Upper lobe of left lung (tissue), 6 donors: Measurements from ENCODE around the gene UGT1A5. TPM values are rescaled to one million over a fixed set of nuclear protein-coding genes. Genes with fewer than 3 reads are reported as not detected.

Source experiments
- ATAC-seq, 2 donors: fragments of 200-7000 bp; cut with Tn5 transposase; one replicate each; pipeline ENCODE4 v1.9.1; 2022; ENCODE audit warnings: mild to moderate bottlenecking in 2 of 2, moderate library complexity in 2 of 2; ENCODE audit not compliant: low FRiP score in 2 of 2
- DNase-seq, 2 donors: peaks; one replicate each; pipeline ENCODE4 v3.0.0-alpha.2; 2019 to 2020
- H3K27ac ChIP-seq, 4 donors: fragments of 200-600 bp; sonication (generic); one replicate each; pipeline ENCODE4 v1.5.1; 2016 to 2019
- H3K27me3 ChIP-seq, 4 donors: fragments of 200-600 bp; sonication (generic); one replicate each; pipeline ENCODE4 v1.5.1; 2017 to 2019
- H3K36me3 ChIP-seq, 4 donors: fragments of 200-600 bp; sonication (generic); one replicate each; pipeline ENCODE4 v1.5.1; 2016 to 2019
- H3K4me1 ChIP-seq, 4 donors: fragments of 200-600 bp; sonication (generic); one replicate each; pipeline ENCODE4 v1.5.1; 2018 to 2019
- H3K4me3 ChIP-seq, 4 donors: fragments of 200-600 bp; sonication (generic); one replicate each; pipeline ENCODE4 v1.5.1; 2017 to 2019; ENCODE audit warnings: mild to moderate bottlenecking in 2 of 4, moderate library complexity in 1 of 4
- H3K9me3 ChIP-seq, 4 donors: fragments of 200-600 bp; sonication (generic); one replicate each; pipeline ENCODE4 v1.5.1; 2018 to 2019
- EP300 ChIP-seq, 4 donors: sonication (generic); formaldehyde crosslinking; IDR thresholded peaks; one replicate each; pipeline ENCODE4 v1.5.1; 2017; ENCODE audit warnings: antibody characterized with exemption in 4 of 4, control low read depth in 2 of 4
- POLR2A ChIP-seq, 4 donors: fragments of 450-650 bp; IDR thresholded peaks; one replicate each; pipeline ENCODE4 v1.5.1; 2016 to 2017; ENCODE audit warnings: antibody characterized with exemption in 4 of 4, mild to moderate bottlenecking in 2 of 4
- POLR2AphosphoS5 ChIP-seq, 2 donors: sonication (generic); formaldehyde crosslinking; IDR thresholded peaks; one replicate each; pipeline ENCODE4 v1.5.1; 2017; ENCODE audit warnings: antibody characterized with exemption in 2 of 2
- WGBS, 2 donors: methylation state at CpG; one replicate each; pipeline ENCODE4 v1.1.5; 2017 to 2018; 5-methylcytosine and 5-hydroxymethylcytosine counted together
- total RNA-seq, 6 donors: library from RNA; depleted of rRNA in 4 of 6; stranded (reverse); fragments of >200 nt in 4 of 6; gene quantifications; one replicate each; pipeline versions ENCODE4 v1.1.0 to v1.2.1, GENCODE V29; 2016 to 2021
- TF ChIP-seq, protein P1 (sequence below), 6 experiments: fragments of 450-650 bp in 4 of 6; fragments of 200-600 bp in 2 of 6; sonication (generic) in 2 of 6; IDR thresholded peaks; one replicate each; pipeline ENCODE4 v1.5.1; 2016 to 2019; ENCODE audit warnings: antibody characterized with exemption in 6 of 6
- donor health status: DM: no; HTN: no; CAD: no; lungs with moderate emphysema.
- donor health status: DM: no; HTN: yes; CAD: no; lungs with severe emphysema.

UGT1A5 gene
- total RNA-seq, 6 donors from 2014 or later, result 1.0 TPM; not detected in 5

DNA sequence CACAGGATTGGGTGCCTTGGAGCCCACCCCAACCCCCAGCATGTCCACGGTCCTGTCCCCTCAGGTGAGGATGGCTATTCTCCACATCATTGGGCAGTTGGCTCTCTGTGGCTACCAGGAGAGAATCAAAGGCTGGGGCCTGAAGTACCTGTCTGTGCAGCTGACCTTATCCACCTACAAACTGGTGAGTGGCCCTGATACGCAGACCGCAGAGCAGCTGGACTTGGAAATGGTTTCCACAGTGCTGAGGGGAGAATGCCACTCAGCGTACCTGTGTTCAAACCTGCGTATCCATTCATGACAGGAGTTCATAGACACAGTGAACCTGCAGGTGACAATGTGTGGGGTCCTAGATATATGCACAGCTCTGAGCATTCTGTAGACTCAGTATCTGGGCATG is 87.0 kb downstream of the UGT1A5 start:
- no peaks in the 10 kb centered on the region for H3K27me3 ChIP-seq
- DNase-seq (no peak), ATAC-seq (no peak)
- 43 to 46% methylated on average over 4 to 5 of the region's 5 CpGs for WGBS, 2 donors
- no peak overlapping the region for H3K27ac ChIP-seq
- no peaks in the 10 kb centered on the region for H3K9me3 ChIP-seq
- no peaks in the 10 kb centered on the region for H3K4me1 ChIP-seq
- no peak overlapping the region for H3K4me3 ChIP-seq
- no peak for TF ChIP-seq POLR2AphosphoS5 (IDR thresholded peaks at IDR 0.05)
- H3K36me3 ChIP-seq, result no peaks in the 10 kb centered on the region

DNA sequence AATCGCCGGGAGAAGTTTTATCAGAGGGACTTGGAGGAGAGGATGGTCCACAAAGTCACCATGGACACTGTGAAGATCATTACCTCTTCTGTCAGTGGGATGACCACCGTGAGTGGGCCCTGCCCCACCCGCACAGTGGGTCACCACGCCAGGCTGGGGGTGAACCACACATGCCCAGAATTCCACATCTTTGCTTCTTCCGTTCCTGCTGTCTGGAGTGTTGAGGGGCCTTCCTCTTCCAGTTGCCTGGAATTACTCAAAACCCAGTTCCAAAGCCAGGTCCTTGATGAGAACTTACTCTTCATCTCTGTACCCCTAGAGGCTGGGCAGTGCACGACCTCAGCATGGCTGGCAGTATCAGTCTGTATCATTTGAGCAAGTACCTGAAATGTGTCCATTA is 87.5 kb downstream of the UGT1A5 start:
- DNase-seq (no peak), ATAC-seq (no peak)
- Histone ChIP-seq H3K27me3 (no peaks in the 10 kb centered on the region), H3K4me1 (no peaks in the 10 kb centered on the region), H3K27ac (no peak overlapping the region), H3K4me3 (no peak overlapping the region), H3K36me3 (no peaks in the 10 kb centered on the region), H3K9me3 (no peaks in the 10 kb centered on the region)
- TF ChIP-seq POLR2A (IDR thresholded peaks at IDR 0.05), result no peak
- no peak for TF ChIP-seq EP300 (IDR thresholded peaks at IDR 0.05)
- TF ChIP-seq, protein P1, sequence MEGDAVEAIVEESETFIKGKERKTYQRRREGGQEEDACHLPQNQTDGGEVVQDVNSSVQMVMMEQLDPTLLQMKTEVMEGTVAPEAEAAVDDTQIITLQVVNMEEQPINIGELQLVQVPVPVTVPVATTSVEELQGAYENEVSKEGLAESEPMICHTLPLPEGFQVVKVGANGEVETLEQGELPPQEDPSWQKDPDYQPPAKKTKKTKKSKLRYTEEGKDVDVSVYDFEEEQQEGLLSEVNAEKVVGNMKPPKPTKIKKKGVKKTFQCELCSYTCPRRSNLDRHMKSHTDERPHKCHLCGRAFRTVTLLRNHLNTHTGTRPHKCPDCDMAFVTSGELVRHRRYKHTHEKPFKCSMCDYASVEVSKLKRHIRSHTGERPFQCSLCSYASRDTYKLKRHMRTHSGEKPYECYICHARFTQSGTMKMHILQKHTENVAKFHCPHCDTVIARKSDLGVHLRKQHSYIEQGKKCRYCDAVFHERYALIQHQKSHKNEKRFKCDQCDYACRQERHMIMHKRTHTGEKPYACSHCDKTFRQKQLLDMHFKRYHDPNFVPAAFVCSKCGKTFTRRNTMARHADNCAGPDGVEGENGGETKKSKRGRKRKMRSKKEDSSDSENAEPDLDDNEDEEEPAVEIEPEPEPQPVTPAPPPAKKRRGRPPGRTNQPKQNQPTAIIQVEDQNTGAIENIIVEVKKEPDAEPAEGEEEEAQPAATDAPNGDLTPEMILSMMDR (IDR thresholded peaks at IDR 0.05), result no peak
- no peak for TF ChIP-seq POLR2AphosphoS5 (IDR thresholded peaks at IDR 0.05)
- WGBS, 2 donors, result 87 to 91% methylated on average over 4 to 7 of the region's 7 CpGs

DNA sequence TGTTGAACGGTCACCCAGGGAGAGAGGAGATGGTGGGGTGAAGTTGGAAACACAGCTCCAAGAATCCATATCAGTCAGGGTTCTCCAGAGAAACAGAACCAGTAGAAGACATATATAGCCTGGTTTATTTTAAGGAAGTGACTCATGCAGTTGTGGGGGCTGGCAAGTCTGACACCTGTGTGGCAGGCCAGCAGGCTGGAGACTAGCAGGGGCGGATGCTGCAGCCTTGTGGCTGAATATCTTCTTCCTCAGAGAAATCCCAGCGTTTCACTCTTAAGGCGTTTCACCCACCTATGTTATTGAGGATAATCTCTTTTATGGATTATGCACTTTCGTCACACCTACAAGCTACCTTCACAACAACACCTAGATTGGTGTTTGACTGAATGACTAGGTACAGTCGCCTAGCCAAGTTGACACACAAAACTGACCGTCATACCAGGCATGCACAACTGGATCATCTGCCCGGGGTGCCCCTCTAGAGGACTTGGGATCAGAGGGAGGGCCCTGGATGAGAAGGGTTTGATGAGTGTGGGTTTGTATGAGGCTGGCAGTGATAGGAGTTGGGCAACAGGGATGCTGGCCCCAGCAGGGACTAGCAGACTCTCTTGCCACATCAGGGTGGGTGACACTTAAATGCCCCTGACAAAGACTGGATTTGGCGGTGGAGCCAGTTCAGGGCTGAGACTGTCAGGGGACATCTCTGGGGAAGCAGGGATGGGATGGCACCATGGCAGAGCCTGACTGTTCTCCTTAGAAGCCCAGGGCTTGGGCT is 88.8 kb downstream of the UGT1A5 start:
- DNase-seq, result no peak
- WGBS, 2 donors, result 76 to 79% methylated on average over 9 of the region's 9 CpGs
- no peak for ATAC-seq

DNA sequence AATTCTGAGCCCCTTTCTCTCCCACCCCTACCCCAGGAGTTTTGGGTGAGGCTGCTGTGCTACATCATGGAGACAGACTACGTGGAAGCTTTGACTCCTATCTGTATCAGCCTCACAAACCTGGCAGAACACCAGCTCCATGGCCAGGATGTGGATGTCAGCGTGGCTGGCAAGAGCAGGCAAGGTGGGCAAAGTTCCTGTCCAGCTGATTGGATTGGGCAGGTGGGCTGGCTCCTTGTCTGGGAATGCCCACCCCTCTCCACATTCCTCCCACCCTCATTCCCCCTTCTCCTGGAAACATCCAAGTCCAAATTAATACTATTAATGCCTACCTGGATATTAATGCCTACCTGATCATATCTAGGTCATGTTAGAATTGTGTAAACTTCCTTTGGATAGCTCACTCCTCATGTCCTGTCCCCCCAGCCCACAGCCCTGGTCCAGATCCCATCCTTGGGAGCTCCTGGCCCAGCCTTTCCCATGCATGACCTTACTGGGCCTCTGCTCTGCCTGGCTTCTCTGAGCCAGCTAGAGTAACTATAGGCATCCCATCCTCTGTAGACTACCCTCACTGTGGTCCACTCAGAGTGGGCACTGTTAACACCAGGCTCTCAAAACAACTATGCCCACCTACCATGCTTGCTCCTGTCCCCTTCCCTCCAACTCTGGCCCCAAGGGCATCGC is 89.6 kb downstream of the UGT1A5 start:
- H3K9me3 ChIP-seq, result no peaks in the 10 kb centered on the region
- no peak overlapping the region for H3K27ac ChIP-seq
- no peaks in the 10 kb centered on the region for H3K36me3 ChIP-seq
- no peaks in the 10 kb centered on the region for H3K4me1 ChIP-seq
- DNase-seq, result no peak
- WGBS, 2 donors, result 61 to 81% methylated on average over 3 of the region's 3 CpGs
- no peak overlapping the region for H3K4me3 ChIP-seq
- TF ChIP-seq EP300 (IDR thresholded peaks at IDR 0.05) (no peak), POLR2A (IDR thresholded peaks at IDR 0.05) (no peak), POLR2AphosphoS5 (IDR thresholded peaks at IDR 0.05) (no peak)
- TF ChIP-seq, protein P1 (IDR thresholded peaks at IDR 0.05), result no peak
- H3K27me3 ChIP-seq, result no peaks in the 10 kb centered on the region
- ATAC-seq, result no peak

More for the DNA sequence above, 88.8 kb downstream of the UGT1A5 start:
- Histone ChIP-seq H3K4me3 (no peak overlapping the region), H3K9me3 (no peaks in the 10 kb centered on the region), H3K4me1 (no peaks in the 10 kb centered on the region), H3K27me3 (no peaks in the 10 kb centered on the region), H3K27ac (no peak overlapping the region), H3K36me3 (no peaks in the 10 kb centered on the region)
- no peak for TF ChIP-seq POLR2A (IDR thresholded peaks at IDR 0.05)
- no peak for TF ChIP-seq EP300 (IDR thresholded peaks at IDR 0.05)
- TF ChIP-seq POLR2AphosphoS5 (IDR thresholded peaks at IDR 0.05), result no peak
- TF ChIP-seq, protein P1 (IDR thresholded peaks at IDR 0.05), result no peak

DNA sequence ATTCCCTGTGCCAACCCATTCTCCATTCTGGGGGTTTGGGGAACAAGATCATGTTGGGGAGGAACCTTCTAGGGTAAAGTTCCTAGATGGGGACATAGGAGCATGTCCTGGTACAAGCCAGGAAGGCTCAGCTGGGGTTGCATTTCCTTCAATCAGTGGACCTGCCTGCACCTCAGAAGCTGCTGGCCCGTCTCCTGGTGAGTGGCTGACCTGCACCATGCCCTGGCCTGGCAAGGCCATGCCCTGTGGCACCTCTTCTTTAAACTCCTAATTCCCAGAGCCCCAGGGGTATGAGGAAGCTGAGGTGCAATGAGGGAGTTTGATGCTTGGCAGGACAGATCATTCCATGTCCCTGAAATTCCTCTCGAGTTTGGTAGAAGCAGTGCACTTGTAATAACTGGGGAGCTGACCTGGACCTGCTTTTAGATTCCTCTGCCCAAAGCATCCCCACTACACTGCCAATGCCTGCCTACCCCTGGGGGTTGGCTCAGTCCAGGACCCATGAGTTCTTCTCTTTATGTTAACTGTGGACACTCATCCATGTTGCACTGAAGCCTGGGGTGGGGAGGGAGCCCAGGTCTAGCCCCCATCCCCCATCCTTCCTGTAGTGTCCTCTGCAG is 90.7 kb downstream of the UGT1A5 start:
- ATAC-seq, result no peak
- no peaks in the 10 kb centered on the region for H3K4me1 ChIP-seq
- no peak for DNase-seq
- H3K9me3 ChIP-seq, result no peaks in the 10 kb centered on the region
- no peaks in the 10 kb centered on the region for H3K36me3 ChIP-seq
- TF ChIP-seq POLR2AphosphoS5 (IDR thresholded peaks at IDR 0.05) (no peak), POLR2A (IDR thresholded peaks at IDR 0.05) (no peak), EP300 (IDR thresholded peaks at IDR 0.05) (no peak)
- TF ChIP-seq, protein P1 (IDR thresholded peaks at IDR 0.05), result no peak
- WGBS, 2 donors, result 58 to 80% methylated on average over 1 to 2 of the region's 2 CpGs
- no peaks in the 10 kb centered on the region for H3K27me3 ChIP-seq
- H3K4me3 ChIP-seq, result no peak overlapping the region
- H3K27ac ChIP-seq, result no peak overlapping the region
